Caco-2 (cell line): Measurements from ENCODE around the gene MAGI1. TPM values are rescaled to one million over a fixed set of nuclear protein-coding genes. Genes with fewer than 3 reads are reported as not detected.

Experiments used
- BruUV-seq: library from RNA; stranded (reverse); fragments of 400-500 nt; replicated peaks from 2 replicates; lab custom pipeline; 2021; lab: Mats Ljungman, UMichigan
- CTCF ChIA-PET: fragments of 300-600 bp; sonication (Branson Sonifier 250); formaldehyde crosslinking; loops from one replicate; lab custom pipeline; 2022; ENCODE audit warnings: antibody characterized with exemption; lab: Charles Lee
- POLR2A ChIA-PET: fragments of 300-600 bp; sonication (Branson Sonifier 250); formaldehyde crosslinking; loops from one replicate; lab custom pipeline; 2022; ENCODE audit warnings: antibody characterized with exemption; lab: Charles Lee
- DNase-seq, 2 experiments: peaks; one replicate each; pipeline versions ENCODE4 v3.0.0 to v3.0.0-alpha.2; 2020 to 2022
- H3K27me3 ChIP-seq: replicated peaks from 2 replicates; pipeline ENCODE4 v1.6.0; 2011; ENCODE audit warnings: low read length; ENCODE audit not compliant: control insufficient read depth, insufficient read depth
- H3K36me3 ChIP-seq: 2 replicates; pipeline ENCODE4 v1.5.1; 2011; ENCODE audit warnings: low read length; ENCODE audit not compliant: control insufficient read depth, insufficient read depth
- H3K4me1 ChIP-seq: fragments of 250-450 bp; sonication (Bioruptor Pico); 2 replicates; pipeline ENCODE4 v1.5.1; 2020; ENCODE audit warnings: mild to moderate bottlenecking
- H3K4me3 ChIP-seq: 2 replicates; pipeline ENCODE4 v1.5.1; 2011; ENCODE audit warnings: low read depth, mild to moderate bottlenecking, control low read depth, low read length
- H3K9me3 ChIP-seq: fragments of 250-450 bp; sonication (Bioruptor Pico); 2 replicates; pipeline ENCODE4 v1.5.1; 2020; ENCODE audit warnings: mild to moderate bottlenecking, moderate library complexity
- H3K27ac Mint-ChIP-seq: one replicate; pipeline ENCODE4 v1.8.0; 2022; ENCODE audit warnings: mixed read lengths; ENCODE audit not compliant: unreplicated experiment
- H3K27me3 Mint-ChIP-seq: one replicate; pipeline ENCODE4 v1.8.0; 2022; ENCODE audit warnings: mixed read lengths; ENCODE audit not compliant: insufficient read depth, unreplicated experiment
- H3K36me3 Mint-ChIP-seq: one replicate; pipeline ENCODE4 v1.8.0; 2022; ENCODE audit warnings: mild to moderate bottlenecking, mixed read lengths; ENCODE audit not compliant: insufficient read depth, unreplicated experiment
- H3K4me1 Mint-ChIP-seq: one replicate; pipeline ENCODE4 v1.8.0; 2022; ENCODE audit warnings: low read depth, mixed read lengths; ENCODE audit not compliant: unreplicated experiment
- H3K4me3 Mint-ChIP-seq: one replicate; pipeline ENCODE4 v1.8.0; 2022; ENCODE audit warnings: mild to moderate bottlenecking, moderate library complexity, mixed read lengths; ENCODE audit not compliant: unreplicated experiment
- H3K9me3 Mint-ChIP-seq: one replicate; pipeline ENCODE4 v1.8.0; 2022; ENCODE audit warnings: mixed read lengths; ENCODE audit not compliant: unreplicated experiment
- intact Hi-C: fragments of 100-400 bp; cut with micrococcal nuclease; formaldehyde crosslinking; loops from one replicate; pipeline ENCODE4 v1.10.0; 2022; ENCODE audit not compliant: unreplicated experiment
- total RNA-seq: library from RNA; stranded (reverse); gene quantifications from 2 replicates; pipeline ENCODE4 v1.2.3, GENCODE V29; 2022
- TF ChIP-seq, protein P1 (sequence below), 2 experiments: fragments of 200-600 bp in 1 of 2; IDR thresholded peaks; 1 replicate in 1 of 2; 2 replicates in 1 of 2; pipeline versions ENCODE4 v1.5.1 to v1.8.0; 2011 to 2022; ENCODE audit warnings: antibody characterized with exemption in 1 of 2, control low read depth in 1 of 2, inconsistent platforms in 1 of 2, low read depth in 1 of 2, low read length in 1 of 2, mild to moderate bottlenecking in 1 of 2, moderate library complexity in 1 of 2; ENCODE audit not compliant: insufficient read depth in 1 of 2, severe bottlenecking in 1 of 2, unreplicated experiment in 1 of 2

Gene MAGI1
- total RNA-seq, 1 experiment from 2014 or later: 64.9 TPM

DNA sequence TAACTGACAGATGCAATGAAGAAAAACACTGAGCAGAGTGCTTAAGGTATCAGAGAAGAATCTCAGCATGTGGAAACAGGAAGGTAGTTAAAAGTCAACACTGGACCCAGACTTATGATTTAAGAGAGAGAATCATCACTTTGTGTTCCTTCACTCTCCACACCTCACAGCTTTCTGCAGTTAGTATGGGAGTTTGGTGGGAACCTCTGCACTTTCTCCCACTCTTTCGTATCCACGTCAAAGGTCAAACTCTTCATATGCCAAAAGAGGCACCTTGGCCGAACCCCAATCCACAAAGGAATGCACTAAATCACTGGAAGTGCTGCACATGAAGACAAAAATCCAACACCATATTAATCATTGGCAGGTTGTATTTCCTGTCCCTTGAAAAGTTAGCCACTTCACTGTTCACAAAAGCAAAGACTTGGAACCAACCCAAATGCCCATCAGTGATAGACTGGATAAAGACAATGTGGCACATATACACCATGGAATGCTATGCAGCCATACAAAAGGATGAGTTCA lies 361.2 kb downstream of the MAGI1 start:
- intact Hi-C loops: no loop called here
- no peak for DNase-seq
- Histone ChIP-seq H3K27me3 (no peaks in the 10 kb centered on the region), H3K36me3 (no peaks in the 10 kb centered on the region), H3K4me1 (no peaks in the 10 kb centered on the region; the same call in 1 of the 2 replicates), H3K4me3 (no peak overlapping the region), H3K9me3 (no peaks in the 10 kb centered on the region)
- no peak overlapping the region for H3K27ac Mint-ChIP-seq
- no peaks in the 10 kb centered on the region for H3K9me3 Mint-ChIP-seq
- BruUV-seq: no TSS peak
- CTCF ChIA-PET: interaction anchor here (1.8 kb wide), 1 partner anchor 55 kb away, joined by 3 read pairs; no protein-coding TSS in a partner anchor
- H3K4me3 Mint-ChIP-seq: no peak overlapping the region
- H3K36me3 Mint-ChIP-seq: peaks cover 6% of the 10 kb centered on the region
- H3K4me1 Mint-ChIP-seq: no peaks in the 10 kb centered on the region
- TF ChIP-seq, protein P1, sequence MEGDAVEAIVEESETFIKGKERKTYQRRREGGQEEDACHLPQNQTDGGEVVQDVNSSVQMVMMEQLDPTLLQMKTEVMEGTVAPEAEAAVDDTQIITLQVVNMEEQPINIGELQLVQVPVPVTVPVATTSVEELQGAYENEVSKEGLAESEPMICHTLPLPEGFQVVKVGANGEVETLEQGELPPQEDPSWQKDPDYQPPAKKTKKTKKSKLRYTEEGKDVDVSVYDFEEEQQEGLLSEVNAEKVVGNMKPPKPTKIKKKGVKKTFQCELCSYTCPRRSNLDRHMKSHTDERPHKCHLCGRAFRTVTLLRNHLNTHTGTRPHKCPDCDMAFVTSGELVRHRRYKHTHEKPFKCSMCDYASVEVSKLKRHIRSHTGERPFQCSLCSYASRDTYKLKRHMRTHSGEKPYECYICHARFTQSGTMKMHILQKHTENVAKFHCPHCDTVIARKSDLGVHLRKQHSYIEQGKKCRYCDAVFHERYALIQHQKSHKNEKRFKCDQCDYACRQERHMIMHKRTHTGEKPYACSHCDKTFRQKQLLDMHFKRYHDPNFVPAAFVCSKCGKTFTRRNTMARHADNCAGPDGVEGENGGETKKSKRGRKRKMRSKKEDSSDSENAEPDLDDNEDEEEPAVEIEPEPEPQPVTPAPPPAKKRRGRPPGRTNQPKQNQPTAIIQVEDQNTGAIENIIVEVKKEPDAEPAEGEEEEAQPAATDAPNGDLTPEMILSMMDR (IDR thresholded peaks at IDR 0.05; ENCODE audit: insufficient read depth in 1 of 2, low read depth in 1 of 2, low read length in 1 of 2, severe bottlenecking in 1 of 2, unreplicated experiment in 1 of 2): no peak
- POLR2A ChIA-PET: no interaction called here
- H3K27me3 Mint-ChIP-seq: no peaks in the 10 kb centered on the region

DNA sequence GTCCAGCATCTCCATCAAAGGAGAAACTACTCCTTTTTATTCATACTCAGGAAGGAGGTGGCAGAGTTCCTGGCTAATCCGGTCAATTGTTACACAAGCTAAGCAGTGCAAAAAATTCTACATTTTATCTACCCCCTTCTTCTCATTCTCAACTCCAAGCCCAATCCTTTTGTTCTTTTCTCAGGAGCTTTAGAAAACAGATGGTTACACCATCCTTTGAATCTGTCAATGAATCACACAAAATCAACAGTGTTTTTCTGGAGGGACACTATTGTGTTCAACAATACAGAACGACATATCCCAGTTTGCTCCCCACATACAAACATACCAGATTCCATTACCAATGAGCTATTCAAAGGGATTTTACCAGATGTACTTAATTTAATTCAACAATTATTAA lies 362.1 kb downstream of the MAGI1 start:
- POLR2A ChIA-PET: no interaction called here
- Mint-ChIP-seq H3K4me1 (no peaks in the 10 kb centered on the region), H3K9me3 (no peaks in the 10 kb centered on the region), H3K27ac (no peak overlapping the region), H3K4me3 (no peak overlapping the region), H3K36me3 (peaks cover 6% of the 10 kb centered on the region), H3K27me3 (no peaks in the 10 kb centered on the region)
- Histone ChIP-seq H3K4me1 (no peaks in the 10 kb centered on the region; the same call in 1 of the 2 replicates), H3K27me3 (no peaks in the 10 kb centered on the region), H3K4me3 (no peak overlapping the region), H3K9me3 (no peaks in the 10 kb centered on the region), H3K36me3 (no peaks in the 10 kb centered on the region)
- TF ChIP-seq, protein P1 (IDR thresholded peaks at IDR 0.05; ENCODE audit: insufficient read depth in 1 of 2, low read depth in 1 of 2, low read length in 1 of 2, severe bottlenecking in 1 of 2, unreplicated experiment in 1 of 2): no peak
- CTCF ChIA-PET: interaction anchor here (1.8 kb wide), 1 partner anchor 56 kb away, joined by 3 read pairs; no protein-coding TSS in a partner anchor
- BruUV-seq: no TSS peak
- intact Hi-C loops: no loop called here
- no peak for DNase-seq

DNA sequence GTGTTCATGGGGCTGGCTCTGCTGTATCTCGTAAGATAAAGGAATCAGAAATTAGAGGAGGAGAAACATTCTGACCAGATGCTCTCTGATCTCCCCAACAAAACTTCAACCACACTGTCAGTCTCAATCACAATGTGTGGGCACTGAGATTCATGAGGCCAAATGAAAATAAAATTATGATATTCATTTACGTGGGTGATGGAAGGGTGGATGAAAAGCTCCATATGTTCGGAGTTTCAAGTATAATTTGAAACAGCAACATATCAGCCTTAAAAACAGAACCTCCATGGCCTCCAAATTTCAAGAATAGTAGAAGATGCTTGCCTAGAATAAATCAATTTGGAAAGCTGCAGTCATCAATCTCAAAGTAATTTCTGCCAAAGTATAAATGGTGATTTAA lies 363.7 kb downstream of the MAGI1 start:
- POLR2A ChIA-PET: no interaction called here
- H3K4me1 Mint-ChIP-seq: no peaks in the 10 kb centered on the region
- Histone ChIP-seq H3K36me3 (no peaks in the 10 kb centered on the region), H3K4me3 (no peak overlapping the region), H3K9me3 (no peaks in the 10 kb centered on the region), H3K4me1 (no peaks in the 10 kb centered on the region; the same call in 1 of the 2 replicates), H3K27me3 (no peaks in the 10 kb centered on the region)
- no peak overlapping the region for H3K27ac Mint-ChIP-seq
- BruUV-seq: no TSS peak
- TF ChIP-seq, protein P1 (IDR thresholded peaks at IDR 0.05; ENCODE audit: insufficient read depth in 1 of 2, low read depth in 1 of 2, low read length in 1 of 2, severe bottlenecking in 1 of 2, unreplicated experiment in 1 of 2): no peak
- H3K4me3 Mint-ChIP-seq: no peak overlapping the region
- no peaks in the 10 kb centered on the region for H3K9me3 Mint-ChIP-seq
- CTCF ChIA-PET: no interaction called here
- no peaks in the 10 kb centered on the region for H3K27me3 Mint-ChIP-seq
- H3K36me3 Mint-ChIP-seq: no peaks in the 10 kb centered on the region
- intact Hi-C loops: no loop called here
- no peak for DNase-seq
